GM21717 (cell line): ENCODE measurements around the gene GLI3.

Experiments
- ATAC-seq: cut with Tn5 transposase; IDR thresholded peaks from one replicate; pipeline ENCODE4 v1.9.1; 2021; ENCODE audit warnings: mild to moderate bottlenecking, moderate library complexity; ENCODE audit not compliant: unreplicated experiment

The GLI3 gene

DNA sequence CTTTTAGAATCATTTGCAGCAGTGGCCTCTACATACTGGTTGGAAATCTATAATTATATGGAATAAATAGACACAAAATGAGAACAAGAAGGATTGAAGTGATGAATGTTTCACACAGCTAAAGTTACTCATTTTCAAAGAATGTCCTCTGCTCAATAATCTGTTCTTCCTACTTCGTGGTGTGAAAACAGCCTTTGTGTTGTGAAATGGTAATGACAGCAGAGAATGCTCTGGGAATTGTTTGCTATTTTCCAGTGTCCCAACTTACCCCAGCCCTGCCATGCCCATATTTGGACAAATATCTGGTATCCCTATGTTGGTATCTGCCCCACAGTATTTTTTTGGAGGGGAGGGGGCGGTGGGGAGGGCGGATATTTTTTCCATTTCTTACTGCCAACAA lies 130.4 kb downstream of the GLI3 start:
- no peak for ATAC-seq

DNA sequence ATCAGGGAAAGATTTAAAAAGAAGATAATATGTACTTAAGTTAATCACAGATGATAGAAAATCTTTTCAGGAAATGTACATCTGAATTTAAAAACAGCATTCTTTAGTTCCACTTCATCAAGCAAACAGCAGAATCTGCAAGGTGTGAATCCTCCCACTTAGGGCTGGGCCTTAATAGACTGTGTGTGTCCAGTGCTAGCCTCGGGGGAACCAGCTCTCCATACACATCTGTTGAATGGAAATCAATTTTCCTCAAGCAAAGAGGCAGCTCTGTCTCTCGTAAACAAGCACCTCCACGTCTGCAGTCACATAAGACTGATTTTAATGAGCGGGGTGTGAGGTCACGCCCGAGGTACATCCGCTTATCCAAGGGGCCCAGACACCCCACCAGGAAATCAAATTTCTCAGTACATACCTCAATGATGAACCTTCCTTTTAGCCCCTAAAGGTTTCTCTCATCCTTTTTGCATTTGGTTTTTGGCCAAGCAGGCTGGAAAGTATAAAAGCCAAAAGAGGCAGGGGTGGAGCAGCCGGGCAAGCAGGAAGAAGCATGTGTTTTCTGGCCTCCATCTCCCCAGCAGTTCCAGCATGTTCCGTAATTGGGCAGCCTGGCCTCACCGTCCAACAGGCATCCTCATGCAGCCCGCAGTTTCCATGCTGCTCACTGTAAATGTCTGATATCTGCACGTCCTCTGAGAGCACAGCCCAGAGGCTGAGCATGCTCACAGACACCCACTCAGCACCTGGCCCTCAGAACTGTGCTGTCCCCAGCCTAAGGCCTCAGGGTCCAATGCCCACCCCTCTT lies 131.3 kb downstream of the GLI3 start:
- ATAC-seq = no peak

DNA sequence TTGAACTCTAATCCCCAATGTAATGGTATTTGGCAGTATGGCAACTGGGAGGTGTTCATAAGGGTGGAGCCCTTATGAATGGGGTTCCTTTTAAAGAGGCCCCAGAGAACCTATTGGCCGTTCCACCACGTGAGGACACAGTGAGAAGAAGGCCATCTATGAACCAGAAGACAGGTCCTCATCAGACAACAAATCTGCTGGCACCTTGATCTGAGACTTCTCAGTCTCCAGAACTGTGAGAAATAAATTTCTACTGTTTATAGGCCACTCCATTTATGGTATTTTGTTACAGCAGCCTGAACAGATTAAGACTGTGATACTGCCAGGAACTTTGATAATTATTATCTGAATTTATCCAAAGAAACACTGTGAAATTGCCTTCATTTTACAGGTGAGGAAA lies 132.3 kb downstream of the GLI3 start:
- no peak for ATAC-seq

DNA sequence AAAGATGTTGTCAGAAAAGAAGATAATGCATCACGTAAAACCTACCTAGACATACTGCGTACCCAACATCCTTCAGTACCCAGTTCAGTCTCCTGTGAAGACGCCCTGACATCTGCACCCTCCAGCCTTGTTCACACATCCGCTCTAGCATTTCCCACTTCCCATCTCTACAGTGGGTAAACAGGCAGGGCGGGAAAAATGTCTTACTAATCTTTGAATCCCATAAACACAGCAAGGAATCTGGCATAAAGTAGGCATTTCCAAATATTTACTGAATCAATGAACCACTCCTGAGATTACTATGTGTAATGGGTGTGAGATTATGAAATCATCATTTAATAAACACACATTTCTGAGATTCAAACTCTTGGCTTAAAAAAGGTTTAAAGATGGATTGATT lies 132.8 kb downstream of the GLI3 start:
- no peak for ATAC-seq

DNA sequence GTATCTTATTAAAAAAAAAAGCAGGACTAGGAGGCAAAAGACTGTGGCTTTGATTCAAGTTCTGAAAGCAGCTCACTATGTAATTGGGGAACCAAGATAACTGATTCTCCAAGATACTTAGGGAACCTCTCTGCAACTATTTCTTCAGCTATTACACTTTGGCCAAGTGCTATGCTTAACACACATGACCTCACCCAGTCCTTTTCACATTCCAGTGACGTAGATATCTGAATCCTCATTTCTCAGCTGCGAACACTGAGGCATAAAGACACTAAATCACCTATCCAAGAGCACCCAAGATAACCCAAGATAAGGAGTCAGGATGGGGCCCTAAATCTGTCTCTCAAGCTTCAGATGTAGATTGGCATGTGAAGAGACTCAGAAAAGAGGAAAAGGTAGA lies 133.6 kb downstream of the GLI3 start:
- ATAC-seq = no peak

DNA sequence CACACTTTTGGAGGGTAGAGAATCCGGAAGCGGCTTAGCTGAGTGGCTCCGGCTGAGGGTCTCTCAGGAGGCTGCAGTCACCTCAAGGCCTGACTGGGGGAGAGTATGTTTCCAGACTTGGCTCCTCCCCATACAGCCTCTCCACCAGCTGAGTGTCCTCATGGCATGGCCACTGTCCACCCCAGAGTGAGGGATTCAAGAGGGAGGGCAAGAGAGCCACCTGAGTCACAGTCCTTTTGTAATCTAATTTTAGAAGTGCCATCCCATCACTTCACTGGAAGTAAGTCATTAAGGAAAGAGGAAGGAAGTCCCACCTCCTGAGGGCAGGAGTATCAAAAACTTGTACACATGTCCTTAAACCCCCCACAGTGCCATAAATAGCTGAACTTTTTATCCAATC lies 134.0 kb downstream of the GLI3 start:
- ATAC-seq = no peak

DNA sequence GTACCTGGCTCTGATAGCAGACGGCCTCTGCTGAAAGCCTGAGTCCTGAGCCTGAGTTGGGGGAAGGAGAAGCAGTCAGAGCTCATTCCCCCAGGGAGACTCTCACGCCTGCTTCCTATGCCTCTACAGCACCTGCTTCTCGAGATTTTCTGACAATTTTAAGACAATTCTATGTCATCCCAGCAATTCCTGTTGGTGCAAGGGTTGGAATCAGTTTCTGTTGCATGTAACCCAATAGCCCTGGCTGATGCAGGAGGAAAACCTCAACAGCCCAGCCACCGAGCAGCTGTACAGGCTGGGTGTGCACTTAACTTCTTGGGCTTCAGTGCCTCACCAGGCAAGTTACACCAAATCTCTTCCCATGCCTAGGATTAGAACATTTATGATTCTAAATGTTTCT lies 134.7 kb downstream of the GLI3 start:
- no peak for ATAC-seq

DNA sequence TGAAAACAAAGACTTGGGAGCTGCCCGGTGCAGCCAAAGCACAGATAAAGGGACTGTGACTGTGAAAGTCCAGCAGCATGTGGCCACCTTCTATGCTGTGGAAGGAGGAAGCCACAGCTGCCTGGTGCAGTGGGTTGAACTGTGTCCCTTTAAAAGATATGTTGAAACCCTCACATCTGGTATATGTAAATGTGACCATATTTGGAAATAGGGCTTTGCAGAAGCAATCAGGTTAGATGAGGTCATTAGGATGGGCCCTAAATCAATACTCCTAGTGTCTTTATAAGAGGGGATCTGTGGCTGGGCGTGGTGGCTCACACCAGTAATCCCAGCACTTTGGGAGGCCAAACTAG lies 136.9 kb downstream of the GLI3 start:
- ATAC-seq = no peak

DNA sequence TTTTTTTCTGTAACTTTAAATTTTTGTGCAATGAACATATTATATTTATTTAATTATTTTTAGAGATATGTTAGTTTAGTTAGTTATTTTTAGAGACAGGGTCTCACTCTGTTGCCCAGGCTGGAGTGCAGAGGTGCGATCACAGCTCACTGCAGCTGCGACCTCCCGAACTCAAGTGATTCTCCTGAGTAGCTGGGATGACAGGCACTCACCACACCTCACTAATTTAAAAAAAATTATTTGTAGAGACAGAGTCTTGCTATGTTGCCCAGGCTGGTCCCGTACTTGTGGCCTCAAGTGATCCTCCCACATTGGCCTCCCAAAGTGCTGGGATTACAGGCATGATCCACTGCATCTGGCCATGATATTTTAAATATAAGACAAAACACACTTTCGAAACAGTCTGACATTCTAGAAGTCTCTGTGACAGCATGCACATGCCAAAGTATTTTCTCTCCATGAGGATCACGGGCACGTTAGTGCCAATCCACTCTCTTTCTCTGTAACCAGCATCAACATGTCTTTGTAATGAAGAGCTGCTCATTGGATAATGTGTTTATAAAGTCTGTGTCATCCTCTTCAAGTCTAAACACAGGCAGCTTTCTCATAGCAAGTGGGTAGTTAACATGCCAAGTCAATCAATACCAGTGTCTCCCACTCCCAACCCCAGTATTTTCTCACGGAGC lies 137.4 kb downstream of the GLI3 start:
- no peak for ATAC-seq

DNA sequence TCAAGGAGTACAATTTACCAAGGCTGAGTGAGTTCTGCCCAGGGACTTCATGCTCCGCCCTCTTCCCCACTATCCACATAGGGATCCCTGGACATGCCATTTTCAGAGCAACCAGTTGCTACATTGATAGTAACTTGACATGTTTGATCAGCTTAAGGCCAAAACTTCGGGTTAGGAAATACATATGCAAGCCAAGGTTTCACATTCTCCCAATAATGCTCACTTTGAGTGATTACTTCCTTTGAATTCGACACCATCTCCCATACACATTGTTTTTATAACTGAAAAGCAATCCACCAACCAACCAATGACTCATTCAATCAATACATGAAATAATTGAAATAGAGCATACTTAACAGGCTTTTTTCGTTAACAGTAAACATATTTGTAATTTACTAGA lies 137.9 kb downstream of the GLI3 start:
- no peak for ATAC-seq

DNA sequence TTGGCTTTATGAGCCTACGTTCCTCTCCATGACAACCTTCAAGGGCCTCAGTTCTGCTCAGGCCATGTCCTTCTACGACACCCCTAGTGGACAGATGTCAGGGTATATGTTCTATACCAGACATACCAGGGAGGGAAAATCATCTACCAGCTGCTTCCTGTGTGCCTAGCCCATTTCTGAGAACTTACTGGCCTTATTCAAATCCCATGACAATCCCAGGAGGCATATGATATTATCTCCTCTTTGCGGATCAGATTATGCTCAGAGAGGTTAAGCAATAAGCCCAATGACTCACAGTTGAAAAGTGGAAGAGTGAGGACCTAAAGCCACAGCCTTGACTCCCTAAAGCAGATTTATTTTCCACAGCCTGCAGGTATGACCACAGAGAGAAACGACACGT lies 139.3 kb downstream of the GLI3 start:
- no peak for ATAC-seq

DNA sequence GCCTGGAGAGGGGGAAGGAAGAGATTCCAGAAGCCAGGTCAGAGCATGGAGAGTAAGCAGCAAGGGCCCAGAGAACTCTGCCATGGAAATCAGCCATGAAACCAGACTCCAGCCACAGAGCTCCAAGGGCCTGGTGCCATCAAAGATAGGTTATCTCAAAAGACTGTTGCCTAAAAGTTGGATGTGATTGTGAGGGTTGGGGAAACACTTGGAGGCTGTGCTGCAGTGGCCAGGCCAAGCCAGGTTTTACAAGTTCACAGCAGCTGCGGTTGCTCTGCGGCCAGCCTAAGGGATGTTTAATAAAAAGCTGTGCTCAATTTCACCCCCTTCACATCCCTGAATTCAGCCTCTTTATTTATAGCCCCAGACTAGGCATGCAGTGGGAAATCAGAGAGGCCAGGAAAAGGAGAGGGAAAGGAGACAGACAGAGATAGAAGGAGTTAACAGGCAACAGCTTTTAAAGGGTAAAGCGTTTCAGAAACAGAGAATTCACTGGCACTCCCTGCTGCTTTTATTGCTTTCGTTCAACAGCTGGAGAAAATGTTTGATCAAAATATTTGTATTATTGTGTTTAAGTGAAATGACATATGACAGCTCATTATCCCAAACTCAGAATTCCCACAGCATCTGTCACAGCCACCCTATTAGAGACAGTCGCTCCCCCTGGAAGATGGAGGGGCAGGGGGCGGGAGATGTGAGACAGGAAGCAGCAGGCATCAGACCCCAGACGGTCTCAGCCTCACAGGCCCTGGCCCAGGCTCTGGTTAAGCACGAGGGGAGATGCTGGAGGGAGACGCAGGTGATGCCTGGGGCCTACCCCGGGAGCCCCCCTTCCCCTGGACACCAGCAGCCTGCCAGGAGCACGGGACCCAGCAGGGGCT lies 140.1 kb downstream of the GLI3 start:
- ATAC-seq = no peak

DNA sequence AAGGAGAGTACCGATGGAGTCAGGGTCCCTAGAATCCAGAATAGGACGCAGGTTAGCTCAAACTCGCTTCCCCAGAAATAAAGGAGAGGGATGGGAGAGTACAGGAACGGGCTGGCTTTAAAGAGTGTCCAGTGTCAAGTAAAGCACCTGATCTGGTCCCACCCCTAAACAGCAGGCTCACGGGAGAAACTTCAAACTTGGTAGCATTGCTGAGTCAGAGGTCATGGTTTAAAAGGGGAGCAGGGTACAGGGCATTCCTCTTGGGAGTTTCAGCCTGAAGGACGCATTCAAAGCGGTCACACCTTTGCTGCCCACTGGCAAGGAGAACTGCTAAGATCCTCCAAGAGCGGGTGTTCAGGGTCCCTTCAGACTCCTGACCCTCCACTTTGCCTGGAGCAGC lies 140.7 kb downstream of the GLI3 start:
- ATAC-seq = no peak

DNA sequence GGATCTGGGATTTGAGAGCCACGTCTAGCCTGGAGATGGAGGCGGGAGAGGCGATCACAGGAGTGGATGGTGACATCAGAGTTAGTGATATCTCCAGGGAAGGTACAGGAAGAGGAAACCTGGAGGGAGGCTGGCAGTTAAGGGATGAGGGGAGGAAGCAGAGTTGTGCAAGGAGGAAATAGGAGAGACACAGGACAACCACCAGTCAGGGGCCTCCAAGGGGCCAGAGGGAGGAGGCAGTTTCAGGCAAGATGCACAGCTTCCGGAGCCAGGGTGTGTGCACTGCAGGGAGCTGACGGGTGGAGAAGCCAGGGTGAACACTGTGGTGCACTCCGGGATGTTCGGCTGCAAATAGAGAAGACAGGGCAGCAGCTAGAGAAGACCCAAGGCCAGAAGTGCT lies 141.2 kb downstream of the GLI3 start:
- no peak for ATAC-seq

DNA sequence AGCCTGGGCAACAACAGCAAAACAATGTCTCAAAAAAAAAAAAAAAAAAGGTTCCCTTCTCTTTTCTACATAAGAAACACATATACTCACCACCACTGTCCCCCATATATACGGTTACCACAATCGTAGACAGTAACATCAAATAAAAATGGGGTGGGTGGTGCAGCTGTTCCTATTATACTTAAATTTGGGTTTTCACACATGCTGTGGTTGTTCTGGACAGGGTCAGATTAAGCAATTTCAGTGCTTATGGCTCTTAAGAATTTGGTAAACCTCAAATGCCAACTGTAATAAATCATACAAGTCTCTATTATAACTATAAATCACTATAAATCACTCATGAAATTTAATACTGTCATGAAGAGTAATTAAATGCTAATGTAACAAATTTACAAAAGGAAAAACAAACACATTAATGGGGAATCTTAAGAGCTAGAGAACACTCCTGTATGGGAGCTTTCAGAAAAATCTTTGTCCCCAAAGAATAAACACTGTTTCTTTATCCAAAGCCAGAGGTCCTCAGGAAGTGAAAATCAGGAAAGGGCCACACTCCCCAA lies 143.6 kb downstream of the GLI3 start:
- no peak for ATAC-seq

DNA sequence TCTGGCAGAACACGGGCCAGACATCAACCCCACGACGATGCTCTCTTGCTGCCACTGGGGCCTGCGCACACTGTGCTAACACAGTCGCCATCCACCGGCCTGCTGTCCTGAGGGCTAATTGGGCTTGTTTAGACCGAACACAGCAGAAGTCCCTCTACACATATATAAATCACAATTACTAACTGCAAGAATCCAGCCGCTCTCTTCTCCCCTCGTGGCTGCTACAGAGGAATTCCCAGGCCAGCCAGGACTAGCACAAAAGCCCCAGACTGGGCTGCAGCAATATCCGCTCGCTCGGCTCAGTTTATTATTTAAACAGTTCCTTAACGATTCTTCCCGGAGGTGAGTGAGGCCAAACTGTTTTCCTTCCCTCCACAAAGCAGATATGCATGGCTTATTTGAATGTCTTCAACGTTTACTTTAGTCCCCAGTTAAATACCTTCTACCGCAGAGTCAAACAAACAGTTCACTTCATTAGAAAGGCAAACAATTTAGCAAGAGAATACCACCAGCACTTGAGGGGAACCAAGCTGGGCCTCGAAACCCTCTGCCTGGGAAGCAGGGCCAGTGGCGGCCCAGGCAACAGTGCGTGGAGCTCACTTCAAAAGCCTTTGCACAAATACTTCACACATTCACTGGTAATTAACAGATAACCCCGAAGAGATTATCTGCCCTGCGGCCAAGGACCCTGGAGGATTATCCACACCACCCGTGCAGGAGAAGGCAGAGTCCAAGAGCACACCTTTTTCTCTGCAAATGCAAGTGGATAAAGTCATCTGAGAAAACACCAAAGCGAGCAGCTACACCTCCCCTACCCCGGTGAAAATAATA lies 145.3 kb downstream of the GLI3 start:
- ATAC-seq = no peak

DNA sequence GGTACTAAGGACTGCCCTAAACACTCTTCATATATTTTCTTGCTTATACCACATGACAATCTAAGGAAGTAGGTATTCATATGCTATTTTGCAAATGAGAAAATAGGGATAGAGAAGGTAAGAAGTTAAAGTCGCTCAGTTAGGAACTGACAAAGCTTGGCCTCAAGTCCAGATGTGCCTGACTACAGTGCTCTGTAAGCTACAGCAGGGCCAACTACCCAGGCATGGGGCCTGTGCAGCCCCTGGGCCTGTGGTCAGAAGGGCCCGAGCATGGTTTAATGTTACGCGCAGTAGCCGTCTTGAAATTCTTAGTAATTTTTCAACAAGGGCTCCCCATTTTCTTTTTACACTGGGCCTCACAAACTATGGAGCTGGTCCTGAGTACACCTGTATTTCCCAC lies 146.2 kb downstream of the GLI3 start:
- ATAC-seq = no peak

DNA sequence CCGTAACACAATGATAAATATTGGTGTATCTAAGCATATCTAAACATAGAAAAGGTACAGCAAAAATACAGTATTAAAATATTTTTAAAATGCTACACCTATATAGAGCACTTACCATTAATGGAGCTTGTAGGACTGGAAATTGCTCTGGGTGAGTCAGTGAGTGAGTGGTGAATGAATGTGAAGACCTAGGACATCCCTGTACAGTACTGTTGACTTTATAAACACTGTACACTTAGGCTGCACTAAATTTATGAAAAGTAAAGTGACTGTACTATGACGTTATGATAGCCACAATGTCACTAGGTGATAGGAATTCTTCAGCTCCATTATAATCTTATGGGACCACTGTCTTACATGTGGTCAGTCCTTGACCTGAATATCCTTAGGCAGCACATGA lies 147.0 kb downstream of the GLI3 start:
- ATAC-seq = no peak

DNA sequence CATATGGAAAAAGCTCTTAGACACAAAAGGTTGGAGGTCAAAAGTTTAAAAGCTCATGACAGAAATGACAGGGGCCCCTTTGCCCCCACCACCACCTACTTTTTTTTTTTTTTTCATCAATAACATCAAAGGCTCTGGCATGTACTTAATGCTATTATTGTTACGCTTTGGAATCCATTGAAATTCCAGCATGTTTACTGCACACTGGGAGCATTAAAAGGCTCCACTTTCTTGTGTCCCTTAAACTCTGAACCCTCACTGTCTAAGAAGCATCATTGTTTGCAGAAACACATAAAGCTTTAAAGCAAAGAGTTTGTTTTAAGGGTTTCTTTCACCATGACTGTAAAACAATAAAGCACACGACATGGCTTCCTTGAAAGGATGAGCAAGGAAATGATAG lies 149.4 kb downstream of the GLI3 start:
- ATAC-seq = no peak

DNA sequence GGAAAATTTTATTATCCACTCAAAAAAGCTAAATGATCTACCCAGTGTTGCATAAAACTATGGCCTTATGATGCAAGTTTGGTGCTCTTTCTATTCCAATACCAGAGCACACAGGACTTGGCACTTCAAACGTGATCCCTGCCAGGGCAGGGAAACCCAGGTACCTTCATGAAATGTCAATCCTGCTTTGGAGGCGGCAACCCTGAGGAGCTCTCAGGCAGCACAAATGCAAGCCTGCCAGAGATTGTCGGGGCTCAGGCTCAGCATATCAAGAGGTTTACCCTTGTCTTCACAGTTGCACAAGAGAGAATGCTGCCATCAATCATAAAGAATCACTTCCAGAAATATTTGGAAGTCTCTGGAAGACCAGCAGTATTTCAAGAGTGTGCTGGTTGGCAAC lies 151.5 kb downstream of the GLI3 start:
- no peak for ATAC-seq

DNA sequence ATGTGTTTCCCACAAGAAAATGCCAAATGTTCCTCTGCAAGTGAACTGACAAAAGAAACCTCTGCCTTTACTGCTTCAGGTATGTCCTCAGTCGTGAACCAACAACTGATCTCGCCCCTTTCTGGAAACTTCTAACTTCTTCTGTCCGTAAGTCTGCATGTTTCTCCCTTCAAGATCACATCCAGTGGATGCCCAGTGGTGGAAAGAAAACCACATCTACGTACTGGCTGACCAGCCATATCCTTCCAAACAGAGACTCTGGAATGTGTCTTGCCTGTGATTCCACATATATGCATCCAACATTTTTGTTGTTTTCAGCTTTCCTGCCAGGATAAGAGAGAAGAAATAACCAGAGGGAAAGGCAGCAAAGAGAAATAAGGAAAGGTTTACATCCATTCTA lies 152.7 kb downstream of the GLI3 start:
- no peak for ATAC-seq
